ENCODE results near the gene MED12L.
"Not testable (repeated sequence)": the region's sequence is repeated elsewhere in the genome, so short reads cannot be mapped to it uniquely, and the experiment has no call there.

DNA sequence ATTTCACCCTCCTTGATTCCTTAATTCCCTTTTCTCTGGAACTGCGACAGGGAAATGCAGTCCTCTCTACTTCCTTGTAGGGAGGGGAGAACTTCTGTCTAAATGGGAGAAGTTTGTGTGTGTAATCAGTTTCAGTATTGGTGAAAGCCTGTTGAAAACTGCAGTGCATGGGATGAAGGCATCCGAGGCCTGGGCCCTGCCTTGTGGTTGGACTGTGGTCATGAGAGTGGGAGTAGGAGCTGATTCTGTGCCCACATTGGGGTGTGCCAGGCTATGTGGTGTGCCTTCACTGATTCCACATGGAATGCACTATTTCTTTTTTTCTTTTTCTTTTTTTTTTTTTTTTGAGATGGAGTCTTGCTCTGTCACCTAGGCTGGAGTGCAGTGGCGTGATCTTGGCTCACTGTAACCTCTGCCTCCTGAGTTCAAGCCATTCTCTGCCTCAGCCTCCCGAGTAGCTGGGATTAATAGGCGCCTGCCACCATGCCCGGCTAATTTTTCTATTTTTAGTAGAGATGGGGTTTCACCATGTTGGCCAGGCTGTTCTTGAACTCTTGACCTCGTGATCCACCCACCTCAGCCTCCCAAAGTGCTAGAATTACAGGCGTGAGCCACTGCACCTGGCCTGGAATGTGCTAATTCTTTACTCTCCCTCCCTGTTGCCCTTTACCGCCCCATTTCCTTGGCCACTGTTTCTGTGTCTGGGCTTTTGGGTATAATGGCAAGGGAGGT is 84.7 kb downstream of the MED12L start:
- TF ChIP-seq, protein P1, sequence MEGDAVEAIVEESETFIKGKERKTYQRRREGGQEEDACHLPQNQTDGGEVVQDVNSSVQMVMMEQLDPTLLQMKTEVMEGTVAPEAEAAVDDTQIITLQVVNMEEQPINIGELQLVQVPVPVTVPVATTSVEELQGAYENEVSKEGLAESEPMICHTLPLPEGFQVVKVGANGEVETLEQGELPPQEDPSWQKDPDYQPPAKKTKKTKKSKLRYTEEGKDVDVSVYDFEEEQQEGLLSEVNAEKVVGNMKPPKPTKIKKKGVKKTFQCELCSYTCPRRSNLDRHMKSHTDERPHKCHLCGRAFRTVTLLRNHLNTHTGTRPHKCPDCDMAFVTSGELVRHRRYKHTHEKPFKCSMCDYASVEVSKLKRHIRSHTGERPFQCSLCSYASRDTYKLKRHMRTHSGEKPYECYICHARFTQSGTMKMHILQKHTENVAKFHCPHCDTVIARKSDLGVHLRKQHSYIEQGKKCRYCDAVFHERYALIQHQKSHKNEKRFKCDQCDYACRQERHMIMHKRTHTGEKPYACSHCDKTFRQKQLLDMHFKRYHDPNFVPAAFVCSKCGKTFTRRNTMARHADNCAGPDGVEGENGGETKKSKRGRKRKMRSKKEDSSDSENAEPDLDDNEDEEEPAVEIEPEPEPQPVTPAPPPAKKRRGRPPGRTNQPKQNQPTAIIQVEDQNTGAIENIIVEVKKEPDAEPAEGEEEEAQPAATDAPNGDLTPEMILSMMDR (conservative IDR thresholded peaks at IDR 0.05) = not testable (repeated sequence)
- TF ChIP-seq EZH2 (IDR thresholded peaks at IDR 0.05; ENCODE audit: low read depth) = not testable (repeated sequence)
